ENCODE data around the gene APOBEC3C.
"Not testable (repeated sequence)": the region's sequence is repeated elsewhere in the genome, so short reads cannot be mapped to it uniquely, and the experiment has no call there.

APOBEC3C gene

GRCh38 chr22:38984224-38984623 is 29.8 kb upstream of the APOBEC3C start:
- FAIRE-seq: no peak

GRCh38 chr22:38984784-38985757 is 29.0 kb upstream of the APOBEC3C start:
- FAIRE-seq: not testable (repeated sequence)

GRCh38 chr22:38986629-38987028 is 27.4 kb upstream of the APOBEC3C start:
- no peak for FAIRE-seq

DNA sequence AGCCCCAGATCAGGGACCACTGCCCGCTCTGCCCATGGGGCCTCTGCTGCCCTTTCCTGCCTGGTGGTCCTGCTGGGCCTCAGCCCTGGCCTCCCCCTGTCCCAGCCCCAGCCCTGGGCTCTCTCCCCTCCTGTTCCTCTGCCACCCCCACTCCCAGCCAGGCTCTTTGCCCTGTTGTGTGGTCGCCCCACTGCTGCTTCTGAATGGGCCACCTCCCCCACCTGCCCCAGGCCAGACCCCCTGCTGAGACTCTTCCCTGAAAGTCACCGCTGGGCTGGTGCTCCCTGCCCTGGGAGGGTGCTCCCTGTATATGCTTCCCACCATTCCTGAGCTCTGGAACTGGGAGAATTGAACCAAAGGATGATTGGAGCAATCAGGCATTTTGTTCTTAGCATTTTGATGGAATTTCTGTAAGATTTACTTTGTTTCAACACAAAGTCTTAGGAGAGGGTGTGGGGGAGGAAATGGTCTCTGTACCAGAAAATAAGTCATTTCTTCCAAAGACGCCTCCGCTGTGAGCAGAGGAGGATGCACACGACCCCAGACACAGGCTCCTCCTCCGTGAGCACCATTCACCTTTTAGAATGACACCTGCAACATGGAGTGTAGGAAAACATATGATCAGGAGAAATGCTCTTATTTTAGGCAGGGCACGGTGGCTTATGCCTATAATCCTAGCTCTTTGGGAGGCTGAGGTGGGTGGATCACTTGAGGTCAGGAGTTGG is 26.7 kb upstream of the APOBEC3C start:
- FAIRE-seq: no peak

GRCh38 chr22:38989466-38989865 is 24.6 kb upstream of the APOBEC3C start:
- no peak for FAIRE-seq

DNA sequence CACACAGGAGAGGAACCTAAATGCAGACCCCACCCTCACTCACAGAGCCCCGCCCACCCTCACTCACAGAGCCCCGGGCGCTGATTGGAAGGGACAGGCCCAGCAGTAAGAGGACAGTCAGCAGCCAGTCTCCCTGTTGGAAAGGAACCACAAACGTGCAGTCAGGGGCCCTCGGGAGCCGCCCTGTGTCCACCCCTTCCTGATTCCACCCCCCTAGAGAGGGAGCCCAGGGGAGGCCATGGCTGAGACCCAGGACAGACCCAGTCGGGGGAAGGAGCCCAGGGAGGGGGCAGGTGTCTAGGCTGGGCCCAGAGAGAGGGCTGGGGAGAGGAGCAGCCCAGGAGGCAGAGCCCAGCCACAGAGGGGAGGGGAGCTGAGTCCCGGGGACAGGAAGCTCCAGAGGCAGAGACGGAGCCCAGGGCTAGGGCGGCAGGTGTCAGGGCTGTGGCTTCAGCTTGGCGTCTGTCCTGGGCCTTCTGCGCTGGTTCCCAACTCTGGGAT is 21.1 kb upstream of the APOBEC3C start:
- FAIRE-seq: not testable (repeated sequence)

GRCh38 chr22:38996105-38996504 is 18.0 kb upstream of the APOBEC3C start:
- no peak for FAIRE-seq

GRCh38 chr22:38997518-38997917 is 16.5 kb upstream of the APOBEC3C start:
- FAIRE-seq: no peak

DNA sequence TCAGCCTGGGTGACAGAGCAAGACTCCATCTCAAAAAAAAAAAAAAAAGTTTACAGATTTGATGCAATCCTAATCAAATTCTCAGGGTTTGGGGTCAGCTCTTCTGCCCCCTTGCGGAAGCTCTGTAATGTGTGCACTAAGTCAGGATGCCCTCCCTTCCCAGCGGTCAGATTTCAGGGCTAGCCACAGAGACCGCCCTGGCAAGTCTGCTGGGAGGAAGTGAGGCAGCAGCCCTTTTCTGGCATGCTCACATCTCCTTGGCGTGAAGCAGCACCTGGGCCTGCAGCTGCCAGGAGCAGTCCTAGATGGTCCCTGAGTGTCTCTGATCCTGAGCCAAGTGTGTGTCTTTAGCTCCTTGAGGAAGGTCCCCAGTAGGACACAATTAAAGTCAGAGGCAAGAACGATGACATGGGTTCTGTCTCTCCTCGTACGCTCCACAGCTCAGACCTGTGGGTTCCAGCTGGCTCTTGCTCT is 10.9 kb upstream of the APOBEC3C start:
- no peak for FAIRE-seq

GRCh38 chr22:39007177-39007576 is 6.9 kb upstream of the APOBEC3C start:
- no peak for FAIRE-seq

DNA sequence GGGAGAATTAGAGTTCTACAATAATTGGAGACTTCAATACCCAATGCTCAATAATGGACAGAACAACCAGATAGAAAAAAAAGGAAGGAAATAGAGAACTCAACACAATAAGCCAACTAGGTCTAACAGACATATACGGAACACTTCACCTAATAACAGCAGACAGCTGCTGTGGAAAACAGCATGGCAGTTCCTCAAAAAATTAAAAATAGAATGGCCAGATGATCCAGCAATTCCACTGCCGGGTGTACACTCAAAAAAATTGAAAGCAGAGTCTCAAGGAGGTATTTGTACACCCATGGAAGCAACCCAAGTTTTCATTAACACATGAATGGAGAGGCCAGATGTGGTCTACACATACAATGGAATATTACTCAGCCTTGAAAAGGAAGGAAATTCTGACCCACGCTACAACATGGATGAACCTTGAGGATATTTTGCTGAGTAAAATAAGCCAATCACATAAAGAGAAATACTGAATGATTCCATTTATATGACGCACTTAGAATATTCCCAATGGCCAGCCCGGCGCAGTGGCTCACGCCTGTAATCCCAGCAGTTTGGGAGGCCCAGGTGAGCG is 5.7 kb upstream of the APOBEC3C start:
- not testable (repeated sequence) for FAIRE-seq

DNA sequence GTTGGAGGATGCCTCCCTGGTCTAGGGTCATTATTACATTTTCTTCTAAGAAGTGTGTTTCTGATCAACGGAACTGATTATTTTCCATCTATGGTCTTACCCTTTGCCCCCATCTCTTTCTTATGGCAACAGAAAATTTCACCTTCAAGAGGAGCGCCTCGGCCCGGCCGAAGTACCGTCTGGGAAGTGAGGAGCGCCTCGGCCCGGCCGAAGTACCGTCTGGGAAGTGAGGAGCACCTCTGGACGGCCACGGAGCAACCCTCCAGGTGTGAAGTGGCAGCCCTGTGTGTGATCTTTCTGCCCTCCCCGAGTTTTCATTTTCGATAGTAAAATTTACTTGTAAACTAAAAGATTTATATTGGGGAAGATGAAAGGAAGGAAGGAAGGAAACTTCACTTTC is 3.1 kb upstream of the APOBEC3C start:
- no peak for FAIRE-seq

- no peak for FAIRE-seq
Observed at GRCh38 chr22:39012533-39013511, 1.2 kb upstream of the APOBEC3C start.

GRCh38 chr22:39013561-39013941 is 506 bp upstream of the APOBEC3C start:
- FAIRE-seq: not testable (repeated sequence)

- FAIRE-seq: not testable (repeated sequence)
Observed at GRCh38 chr22:39014723-39015121, 665 bp downstream of the APOBEC3C start.

DNA sequence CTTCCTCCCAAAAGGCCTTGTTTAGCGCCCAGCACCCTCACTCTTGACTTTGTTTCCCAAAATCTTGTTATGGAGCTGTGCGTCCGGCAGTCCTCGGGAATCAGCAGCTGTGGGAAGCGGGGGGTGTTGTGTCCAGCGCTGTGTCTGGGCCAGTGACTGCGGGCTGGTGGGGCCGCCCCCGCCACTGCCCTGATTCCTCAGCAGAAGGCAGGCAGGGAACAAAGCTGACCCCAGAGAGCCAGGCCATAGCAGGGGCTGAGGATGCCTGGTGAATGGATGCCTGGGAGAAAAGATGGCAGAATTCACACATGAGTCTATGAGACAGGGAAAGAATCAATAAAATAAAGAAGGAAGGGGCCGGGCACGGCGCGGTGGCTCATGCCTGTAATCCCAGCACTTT is 2.5 kb downstream of the APOBEC3C start:
- FAIRE-seq: no peak

DNA sequence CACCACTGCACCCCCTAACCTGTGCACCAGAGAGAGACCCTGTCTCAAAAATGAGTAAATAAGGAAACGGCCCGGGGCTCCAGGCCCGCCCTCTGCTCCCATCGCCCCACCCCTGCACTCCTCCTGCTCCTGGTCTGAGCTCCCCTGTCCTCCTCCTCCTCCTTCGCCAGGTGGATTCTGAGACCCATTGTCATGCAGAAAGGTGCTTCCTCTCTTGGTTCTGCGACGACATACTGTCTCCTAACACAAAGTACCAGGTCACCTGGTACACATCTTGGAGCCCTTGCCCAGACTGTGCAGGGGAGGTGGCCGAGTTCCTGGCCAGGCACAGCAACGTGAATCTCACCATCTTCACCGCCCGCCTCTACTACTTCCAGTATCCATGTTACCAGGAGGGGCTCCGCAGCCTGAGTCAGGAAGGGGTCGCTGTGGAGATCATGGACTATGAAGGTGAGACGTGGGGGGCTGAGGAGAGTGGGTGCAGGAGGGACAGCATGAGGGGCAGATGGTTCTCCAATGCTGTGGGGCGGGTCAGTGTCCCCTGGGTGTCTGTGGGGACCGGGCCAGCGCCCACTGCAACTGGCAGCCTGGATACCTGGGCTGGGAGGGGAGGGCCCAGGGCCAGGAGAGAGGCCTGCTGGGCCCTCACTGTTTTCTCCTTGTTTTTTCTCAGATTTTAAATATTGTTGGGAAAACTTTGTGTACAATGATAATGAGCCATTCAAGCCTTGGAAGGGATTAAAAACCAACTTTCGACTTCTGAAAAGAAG is 3.7 kb downstream of the APOBEC3C start:
- no peak for FAIRE-seq

DNA sequence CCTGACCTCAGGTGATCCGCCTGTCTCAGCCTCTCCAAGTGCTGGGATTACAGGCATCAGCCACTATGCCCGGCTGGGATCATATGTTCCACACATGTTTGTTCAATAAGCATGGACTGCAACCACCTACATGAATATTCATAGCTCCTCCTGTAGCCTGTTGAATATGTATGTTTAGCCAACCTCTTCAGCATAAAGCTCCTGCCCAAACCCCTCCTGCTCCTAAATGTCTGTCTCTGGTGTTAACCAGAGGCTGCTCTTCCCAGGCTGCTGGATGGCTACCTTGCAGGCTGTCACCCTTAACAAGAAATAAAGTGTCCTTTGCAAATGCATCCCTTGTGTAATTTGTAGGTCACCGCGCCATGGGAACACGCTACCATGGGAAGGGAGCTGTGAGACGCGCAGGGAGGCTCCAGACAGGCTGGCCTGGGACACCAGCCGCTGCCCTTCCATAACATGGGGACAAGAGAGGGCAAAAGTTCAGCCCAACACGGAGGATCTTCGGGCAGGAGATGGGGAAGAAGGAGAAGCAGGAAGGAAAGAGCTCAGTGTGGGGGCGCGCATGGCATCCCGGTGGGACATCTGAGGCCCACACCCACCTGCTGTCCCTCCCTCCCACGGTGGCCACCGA is 6.1 kb downstream of the APOBEC3C start:
- not testable (repeated sequence) for FAIRE-seq

GRCh38 chr22:39021552-39022250 is 7.6 kb downstream of the APOBEC3C start:
- FAIRE-seq: no peak

All from endometrium (tissue), 2 donors.